ENCODE results near the gene NPFFR1. TPM values are rescaled to one million over a fixed set of nuclear protein-coding genes. Genes with fewer than 3 reads are reported as not detected.

The NPFFR1 gene
- total RNA-seq, 1 donor from 2014 or later = 1.0 TPM

GRCh38 chr10:70319824-70320223 lies 36.0 kb upstream of the NPFFR1 start:
- Histone ChIP-seq H3K36me3 (no peaks in the 10 kb centered on the region), H3K9me3 (no peaks in the 10 kb centered on the region), H3K27me3 (ENCODE audit: low read depth) (no peaks in the 10 kb centered on the region), H3K27ac (no peak overlapping the region), H3K4me1 (no peaks in the 10 kb centered on the region), H3K4me3 (no peak overlapping the region)
- no peak for ATAC-seq
- intact Hi-C loops (cut with DNase I) = no loop called here
- no peak for TF ChIP-seq CTCF (IDR thresholded peaks at IDR 0.05)
- no peak for DNase-seq

- intact Hi-C loops (cut with DNase I) = no loop called here
Measured at GRCh38 chr10:70319183-70319582, 35.4 kb upstream of the NPFFR1 start.

GRCh38 chr10:70317943-70318318 lies 34.1 kb upstream of the NPFFR1 start:
- Histone ChIP-seq H3K27me3 (ENCODE audit: low read depth) (no peaks in the 10 kb centered on the region), H3K27ac (no peak overlapping the region), H3K4me1 (peaks cover 3% of the 10 kb centered on the region), H3K36me3 (no peaks in the 10 kb centered on the region), H3K4me3 (no peak overlapping the region), H3K9me3 (no peaks in the 10 kb centered on the region)
- intact Hi-C loops (cut with DNase I) = no loop called here
- DNase-seq (no peak), ATAC-seq (no peak)
- TF ChIP-seq CTCF (IDR thresholded peaks at IDR 0.05) = no peak

More at GRCh38 chr10:70319183-70319582, 35.4 kb upstream of the NPFFR1 start:
- no peak for ATAC-seq
- no peak overlapping the region for H3K27ac ChIP-seq
- no peaks in the 10 kb centered on the region for H3K27me3 ChIP-seq (ENCODE audit: low read depth)
- no peak for TF ChIP-seq CTCF (IDR thresholded peaks at IDR 0.05)
- no peaks in the 10 kb centered on the region for H3K9me3 ChIP-seq
- H3K4me3 ChIP-seq = no peak overlapping the region
- no peaks in the 10 kb centered on the region for H3K36me3 ChIP-seq
- DNase-seq = no peak
- H3K4me1 ChIP-seq = no peaks in the 10 kb centered on the region

- Histone ChIP-seq H3K4me3 (no peak overlapping the region), H3K9me3 (no peaks in the 10 kb centered on the region), H3K36me3 (no peaks in the 10 kb centered on the region), H3K4me1 (peaks cover 6% of the 10 kb centered on the region), H3K27me3 (ENCODE audit: low read depth) (no peaks in the 10 kb centered on the region), H3K27ac (no peak overlapping the region)
- intact Hi-C loops (cut with DNase I) = no loop called here
- no peak for DNase-seq
- no peak for TF ChIP-seq CTCF (IDR thresholded peaks at IDR 0.05)
- no peak for ATAC-seq
Measured at GRCh38 chr10:70317272-70317942, 33.6 kb upstream of the NPFFR1 start.

- ATAC-seq (no peak), DNase-seq (no peak)
- Histone ChIP-seq H3K36me3 (no peaks in the 10 kb centered on the region), H3K27me3 (ENCODE audit: low read depth) (no peaks in the 10 kb centered on the region), H3K27ac (no peak overlapping the region), H3K9me3 (no peaks in the 10 kb centered on the region), H3K4me1 (peaks cover 6% of the 10 kb centered on the region), H3K4me3 (no peak overlapping the region)
- no peak for TF ChIP-seq CTCF (IDR thresholded peaks at IDR 0.05)
- intact Hi-C loops (cut with DNase I) = no loop called here
Measured at GRCh38 chr10:70315815-70316214, 32.0 kb upstream of the NPFFR1 start.
